IPS-NIHi7 (cell line): ENCODE data around the gene CAPRIN1.

Experiments
- DNase-seq: peaks from one replicate; pipeline ENCODE4 v3.0.0; 2012; ENCODE audit warnings: mixed read lengths; ENCODE audit errors: extremely low spot score

CAPRIN1 gene

DNA sequence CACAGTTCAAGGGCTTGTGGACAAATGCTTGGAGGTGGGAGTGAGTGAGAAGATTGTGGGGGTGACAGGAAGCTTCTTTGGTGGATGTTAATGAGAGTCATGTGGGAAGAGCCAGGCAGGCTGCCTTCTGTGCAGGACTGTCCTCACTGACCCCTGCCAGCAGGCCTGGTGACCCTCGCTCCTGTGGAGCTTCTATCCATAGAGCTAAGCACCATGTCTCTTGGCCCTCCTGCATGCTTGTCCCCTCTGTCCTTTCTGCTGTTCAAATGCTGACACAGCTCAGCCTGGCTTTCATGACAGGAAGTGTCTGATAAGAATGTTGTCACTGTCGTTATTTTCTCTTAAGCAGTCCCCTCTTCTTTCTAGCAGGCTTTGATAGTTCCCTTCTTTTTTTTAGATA lies 91.5 kb downstream of the CAPRIN1 start:
- DNase-seq = no peak

DNA sequence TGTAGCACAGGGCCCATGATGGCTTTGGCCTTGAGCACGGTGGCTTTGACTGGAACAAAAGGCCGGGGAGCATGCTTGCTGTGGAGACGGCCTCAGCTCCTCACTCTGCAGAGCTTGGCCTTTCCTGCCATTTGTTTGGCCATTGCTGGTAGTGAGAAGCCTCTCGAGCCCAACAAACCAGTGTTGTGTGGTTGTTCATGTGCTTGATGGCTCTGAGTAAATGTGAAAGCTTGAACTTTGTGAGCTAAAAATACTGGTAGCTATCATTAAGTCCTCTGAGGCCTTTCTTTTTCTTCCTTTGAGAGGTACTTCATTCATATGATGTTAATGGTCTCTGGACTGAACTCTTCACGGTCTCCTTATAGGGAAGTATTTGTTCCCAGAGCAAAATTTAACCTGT lies 93.5 kb downstream of the CAPRIN1 start:
- DNase-seq = no peak

DNA sequence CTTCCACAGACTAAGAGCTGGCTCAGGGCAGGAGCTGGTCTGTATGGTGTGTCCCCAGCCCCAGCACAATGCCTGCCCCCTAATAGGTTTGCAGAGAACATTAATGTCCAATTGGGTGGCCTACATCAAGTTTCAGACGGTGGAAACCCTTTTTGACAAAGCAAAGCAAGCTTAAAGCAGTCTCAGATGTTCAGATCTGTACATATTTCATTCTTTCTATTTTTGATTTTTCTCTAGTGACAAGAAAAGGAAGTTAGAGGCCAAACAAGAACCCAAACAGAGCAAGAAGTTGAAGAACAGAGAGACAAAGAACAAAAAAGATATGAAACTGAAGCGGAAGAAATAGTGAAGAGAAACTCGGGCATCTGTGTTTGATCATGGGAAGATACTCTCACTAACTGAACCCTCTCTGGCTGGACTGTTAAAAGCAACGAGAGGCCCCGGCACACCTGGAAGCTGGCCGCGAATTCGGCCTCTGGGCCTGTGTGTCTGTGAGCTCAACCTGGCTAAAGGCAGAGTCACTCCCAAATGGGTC lies 94.4 kb downstream of the CAPRIN1 start:
- DNase-seq = no peak

DNA sequence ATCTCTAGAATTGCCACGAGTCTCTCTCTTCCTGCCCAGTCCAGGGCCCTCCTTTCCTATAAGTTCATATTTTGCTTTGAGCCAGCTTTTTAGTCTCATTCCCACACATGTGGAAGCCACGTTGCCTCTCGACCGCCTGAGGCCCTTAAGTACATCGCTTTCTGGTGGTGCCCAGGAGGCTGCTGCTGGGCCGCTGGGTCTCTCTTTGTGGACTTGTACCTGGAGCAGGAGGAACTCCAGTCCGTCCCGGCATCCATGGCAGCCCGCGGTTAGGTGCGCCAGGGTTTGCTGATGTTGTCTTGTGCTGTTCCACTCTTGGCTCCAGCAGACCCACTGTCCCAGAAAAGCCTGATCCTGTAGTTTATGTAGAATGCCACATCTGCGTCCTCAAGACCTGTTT lies 94.9 kb downstream of the CAPRIN1 start:
- no peak for DNase-seq

DNA sequence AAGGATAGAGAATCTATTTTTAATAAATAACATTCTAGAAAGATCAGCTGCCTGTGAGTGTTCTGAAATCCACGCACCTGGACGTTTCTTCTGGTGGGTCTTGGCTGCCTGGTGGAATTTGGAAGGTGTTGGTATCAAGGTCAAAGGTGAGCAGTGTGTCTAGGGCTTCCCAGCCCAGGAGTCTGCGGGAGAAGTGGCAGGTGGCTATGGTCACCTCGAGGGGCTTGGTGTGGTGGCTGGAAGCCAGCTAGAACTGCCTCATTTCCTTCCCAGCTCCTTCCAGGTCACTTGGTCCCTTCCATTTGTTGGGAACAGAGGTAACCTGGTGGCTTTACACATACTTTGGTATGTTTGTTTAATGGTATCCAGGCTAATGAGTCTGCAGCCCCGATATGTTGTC lies 95.3 kb downstream of the CAPRIN1 start:
- DNase-seq = no peak

DNA sequence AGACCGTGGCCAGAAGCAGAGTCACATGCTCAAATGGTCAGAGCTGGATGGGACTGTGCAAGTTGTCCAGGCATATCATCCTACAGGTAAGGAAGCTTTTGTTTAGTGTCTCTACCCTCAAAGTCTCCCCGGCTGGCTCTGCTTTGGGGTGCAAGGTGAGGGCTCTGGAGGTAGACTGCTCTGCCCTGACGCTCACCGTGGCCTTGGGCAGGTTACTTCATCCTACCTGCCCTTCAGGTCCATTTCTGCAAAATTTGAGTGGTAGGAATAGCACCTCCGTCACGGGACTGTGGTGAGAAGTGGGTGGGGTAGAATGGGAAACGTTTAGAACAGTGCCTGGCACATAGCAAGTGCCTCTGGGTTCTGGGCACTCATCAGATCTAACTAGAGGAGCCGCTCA lies 96.0 kb downstream of the CAPRIN1 start:
- DNase-seq = no peak

DNA sequence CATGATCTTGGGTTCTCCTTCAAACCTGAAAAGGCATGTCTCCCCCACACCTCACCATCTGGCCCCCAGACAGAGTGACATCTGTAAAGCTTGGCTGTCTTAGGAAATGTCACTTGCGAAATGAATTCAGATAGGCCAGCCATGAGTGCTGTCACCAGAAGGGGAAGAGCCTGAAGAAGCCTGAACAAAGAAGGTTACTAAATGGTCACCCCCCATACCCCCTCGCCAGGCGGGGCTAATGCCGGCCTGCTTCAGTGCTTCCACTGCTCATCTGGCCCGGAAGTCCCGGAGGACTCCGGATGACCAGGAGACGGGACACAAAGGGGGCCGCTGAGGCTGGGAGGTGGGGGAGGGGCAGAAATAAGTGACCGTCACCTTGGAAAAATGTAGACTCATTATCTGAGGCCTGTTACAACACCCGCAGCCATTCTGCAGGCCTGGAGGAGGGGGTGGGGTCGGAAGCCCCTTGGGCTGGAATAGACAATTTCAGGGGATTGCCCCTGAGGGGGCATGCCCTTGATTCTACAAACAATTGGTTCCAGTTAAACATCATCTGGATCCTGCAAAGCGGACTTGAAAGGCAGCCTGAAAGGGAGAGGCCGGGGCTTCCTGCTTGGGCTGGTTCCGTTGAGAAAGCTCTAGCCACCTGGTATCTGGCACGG lies 97.1 kb downstream of the CAPRIN1 start:
- DNase-seq = no peak

DNA sequence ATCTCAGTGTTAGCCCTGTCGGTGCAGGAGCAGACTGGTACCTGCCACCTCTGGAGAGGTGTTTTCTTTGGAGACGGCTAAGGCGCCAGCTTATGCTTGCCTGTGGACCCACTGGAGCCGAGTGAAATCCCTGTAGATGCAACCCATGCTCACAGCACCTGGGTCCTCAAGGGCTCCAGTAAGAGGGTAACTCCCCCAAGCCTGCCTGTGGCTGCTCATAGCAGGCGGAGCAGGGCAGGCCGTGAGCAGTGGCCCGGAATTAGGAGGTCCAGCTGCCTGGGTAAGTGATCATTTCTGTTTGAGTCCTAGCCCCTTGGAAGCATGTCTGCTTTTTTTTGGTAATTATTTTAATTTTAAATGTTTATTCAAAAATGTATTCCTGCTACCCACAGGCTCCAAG lies 97.7 kb downstream of the CAPRIN1 start:
- no peak for DNase-seq

DNA sequence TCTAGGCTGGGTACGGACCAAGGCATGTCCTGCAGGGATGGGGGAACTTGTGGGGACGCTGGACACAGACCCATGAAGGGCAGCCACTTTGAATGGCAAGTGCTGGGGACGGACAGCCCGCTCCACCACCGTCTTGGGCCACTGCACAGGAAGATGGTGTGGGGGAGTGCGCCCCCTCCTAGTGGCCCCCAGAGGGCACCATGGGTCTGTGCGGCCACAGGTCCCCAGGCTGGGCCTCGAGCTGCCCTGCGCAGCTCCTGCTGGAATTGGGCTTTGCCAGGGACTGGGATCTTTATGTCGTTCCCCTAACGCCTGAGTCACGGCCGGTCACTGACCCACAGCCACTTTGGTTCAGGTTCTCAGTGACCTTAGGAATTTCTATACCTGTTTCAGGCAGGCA lies 98.3 kb downstream of the CAPRIN1 start:
- peak; percentile 71 for DNase-seq

DNA sequence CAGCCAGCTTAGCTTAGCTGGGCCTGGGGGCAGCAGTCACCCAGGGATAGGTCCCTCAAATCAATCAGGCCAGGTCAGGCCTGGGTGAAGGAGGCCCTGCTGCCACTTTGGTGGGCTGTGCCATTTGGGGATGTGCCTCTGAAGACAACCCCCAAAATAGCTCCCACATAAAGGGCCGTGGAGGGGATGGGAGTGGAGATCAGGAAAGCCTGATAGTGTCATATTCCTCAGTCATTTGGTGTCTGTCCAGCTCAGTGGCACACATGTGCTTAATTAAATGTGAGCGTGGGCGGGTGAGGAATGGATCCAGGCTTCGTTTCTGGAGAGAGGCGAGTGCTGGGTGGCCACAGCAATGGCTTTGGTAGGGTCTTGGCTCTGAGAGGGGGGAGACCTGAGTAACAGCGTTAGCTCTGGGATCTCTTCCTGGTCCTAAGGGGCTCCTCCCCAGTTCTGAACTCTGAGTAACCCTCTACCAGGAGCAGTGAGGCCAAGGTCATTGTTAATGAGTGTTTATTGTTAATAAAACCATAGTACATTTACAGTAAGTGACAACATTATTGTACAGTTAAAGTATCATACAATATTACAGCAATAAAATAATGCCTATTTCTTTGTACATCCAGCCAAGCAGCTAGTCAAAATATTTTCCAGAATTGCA lies 99.1 kb downstream of the CAPRIN1 start:
- no peak for DNase-seq
